ENCODE measurements around the gene GALNT2.

Gene GALNT2

GRCh38 chr1:230052018-230052417 lies 15.0 kb upstream of the GALNT2 start:
- no peaks in the 10 kb centered on the region for H3K27me3 ChIP-seq (ENCODE audit: control insufficient read depth, insufficient read depth, low read length)
- H3K4me3 ChIP-seq (ENCODE audit: low read depth, low read length) = no peak overlapping the region
- H3K4me1 ChIP-seq (ENCODE audit: control insufficient read depth, insufficient read depth, low read length) = peaks cover 5% of the 10 kb centered on the region; the same call in 1 of the 2 replicates
- H3K36me3 ChIP-seq (ENCODE audit: control insufficient read depth, insufficient read depth, low read length) = no peaks in the 10 kb centered on the region
- no peaks in the 10 kb centered on the region for H3K9me3 ChIP-seq (ENCODE audit: control insufficient read depth, insufficient read depth, low read length)
- H3K9ac ChIP-seq (ENCODE audit: low read depth, low read length) = no peak overlapping the region
- no peak overlapping the region for H3K27ac ChIP-seq (ENCODE audit: low read depth, low read length)

- no peaks in the 10 kb centered on the region for H3K27me3 ChIP-seq (ENCODE audit: control insufficient read depth, insufficient read depth, low read length)
- no peak overlapping the region for H3K27ac ChIP-seq (ENCODE audit: low read depth, low read length)
- no peak overlapping the region for H3K4me3 ChIP-seq (ENCODE audit: low read depth, low read length)
- H3K36me3 ChIP-seq (ENCODE audit: control insufficient read depth, insufficient read depth, low read length) = no peaks in the 10 kb centered on the region
- no peaks in the 10 kb centered on the region for H3K9me3 ChIP-seq (ENCODE audit: control insufficient read depth, insufficient read depth, low read length)
- H3K4me1 ChIP-seq (ENCODE audit: control insufficient read depth, insufficient read depth, low read length) = no peaks in the 10 kb centered on the region
- no peak overlapping the region for H3K9ac ChIP-seq (ENCODE audit: low read depth, low read length)
Observed at GRCh38 chr1:230052665-230053064, 14.4 kb upstream of the GALNT2 start.

GRCh38 chr1:230054092-230054749 lies 12.8 kb upstream of the GALNT2 start:
- Histone ChIP-seq H3K36me3 (ENCODE audit: control insufficient read depth, insufficient read depth, low read length) (no peaks in the 10 kb centered on the region), H3K9ac (ENCODE audit: low read depth, low read length) (no peak overlapping the region), H3K4me1 (ENCODE audit: control insufficient read depth, insufficient read depth, low read length) (no peaks in the 10 kb centered on the region), H3K27me3 (ENCODE audit: control insufficient read depth, insufficient read depth, low read length) (no peaks in the 10 kb centered on the region), H3K27ac (ENCODE audit: low read depth, low read length) (no peak overlapping the region), H3K9me3 (ENCODE audit: control insufficient read depth, insufficient read depth, low read length) (no peaks in the 10 kb centered on the region), H3K4me3 (ENCODE audit: low read depth, low read length) (no peak overlapping the region)

GRCh38 chr1:230056098-230056497 lies 10.9 kb upstream of the GALNT2 start:
- Histone ChIP-seq H3K4me3 (ENCODE audit: low read depth, low read length) (no peak overlapping the region), H3K4me1 (ENCODE audit: control insufficient read depth, insufficient read depth, low read length) (no peaks in the 10 kb centered on the region), H3K9me3 (ENCODE audit: control insufficient read depth, insufficient read depth, low read length) (no peaks in the 10 kb centered on the region), H3K9ac (ENCODE audit: low read depth, low read length) (no peak overlapping the region), H3K27ac (ENCODE audit: low read depth, low read length) (no peak overlapping the region), H3K27me3 (ENCODE audit: control insufficient read depth, insufficient read depth, low read length) (no peaks in the 10 kb centered on the region), H3K36me3 (ENCODE audit: control insufficient read depth, insufficient read depth, low read length) (no peaks in the 10 kb centered on the region)

- Histone ChIP-seq H3K27me3 (ENCODE audit: control insufficient read depth, insufficient read depth, low read length) (no peaks in the 10 kb centered on the region), H3K4me1 (ENCODE audit: control insufficient read depth, insufficient read depth, low read length) (no peaks in the 10 kb centered on the region), H3K4me3 (ENCODE audit: low read depth, low read length) (no peak overlapping the region), H3K27ac (ENCODE audit: low read depth, low read length) (no peak overlapping the region), H3K9me3 (ENCODE audit: control insufficient read depth, insufficient read depth, low read length) (0 out of 2 replicates have a peak, but pooled peaks cover 1% of the 10 kb centered on the region), H3K9ac (ENCODE audit: low read depth, low read length) (no peak overlapping the region), H3K36me3 (ENCODE audit: control insufficient read depth, insufficient read depth, low read length) (no peaks in the 10 kb centered on the region)
Observed at GRCh38 chr1:230057100-230057499, 9.9 kb upstream of the GALNT2 start.

GRCh38 chr1:230057681-230058565 lies 9.1 kb upstream of the GALNT2 start:
- Histone ChIP-seq H3K4me1 (ENCODE audit: control insufficient read depth, insufficient read depth, low read length) (no peaks in the 10 kb centered on the region), H3K9me3 (ENCODE audit: control insufficient read depth, insufficient read depth, low read length) (peaks cover 8% of the 10 kb centered on the region; the same call in 1 of the 2 replicates), H3K9ac (ENCODE audit: low read depth, low read length) (no peak overlapping the region), H3K27ac (ENCODE audit: low read depth, low read length) (no peak overlapping the region), H3K36me3 (ENCODE audit: control insufficient read depth, insufficient read depth, low read length) (no peaks in the 10 kb centered on the region), H3K27me3 (ENCODE audit: control insufficient read depth, insufficient read depth, low read length) (no peaks in the 10 kb centered on the region), H3K4me3 (ENCODE audit: low read depth, low read length) (no peak overlapping the region)

GRCh38 chr1:230058626-230059025 lies 8.4 kb upstream of the GALNT2 start:
- H3K27me3 ChIP-seq (ENCODE audit: control insufficient read depth, insufficient read depth, low read length) = no peaks in the 10 kb centered on the region
- no peaks in the 10 kb centered on the region for H3K4me1 ChIP-seq (ENCODE audit: control insufficient read depth, insufficient read depth, low read length)
- H3K4me3 ChIP-seq (ENCODE audit: low read depth, low read length) = no peak overlapping the region
- H3K9me3 ChIP-seq (ENCODE audit: control insufficient read depth, insufficient read depth, low read length) = peaks cover 8% of the 10 kb centered on the region; the same call in 1 of the 2 replicates
- no peaks in the 10 kb centered on the region for H3K36me3 ChIP-seq (ENCODE audit: control insufficient read depth, insufficient read depth, low read length)
- no peak overlapping the region for H3K27ac ChIP-seq (ENCODE audit: low read depth, low read length)
- no peak overlapping the region for H3K9ac ChIP-seq (ENCODE audit: low read depth, low read length)

GRCh38 chr1:230061801-230062200 lies 5.2 kb upstream of the GALNT2 start:
- H3K9me3 ChIP-seq (ENCODE audit: control insufficient read depth, insufficient read depth, low read length) = peaks cover 8% of the 10 kb centered on the region; the same call in 1 of the 2 replicates
- no peak overlapping the region for H3K27ac ChIP-seq (ENCODE audit: low read depth, low read length)
- no peak overlapping the region for H3K4me3 ChIP-seq (ENCODE audit: low read depth, low read length)
- H3K36me3 ChIP-seq (ENCODE audit: control insufficient read depth, insufficient read depth, low read length) = no peaks in the 10 kb centered on the region
- H3K27me3 ChIP-seq (ENCODE audit: control insufficient read depth, insufficient read depth, low read length) = no peaks in the 10 kb centered on the region
- H3K9ac ChIP-seq (ENCODE audit: low read depth, low read length) = no peak overlapping the region
- peaks cover 5% of the 10 kb centered on the region; the same call in 1 of the 2 replicates for H3K4me1 ChIP-seq (ENCODE audit: control insufficient read depth, insufficient read depth, low read length)

GRCh38 chr1:230062521-230062920 lies 4.5 kb upstream of the GALNT2 start:
- H3K4me1 ChIP-seq (ENCODE audit: control insufficient read depth, insufficient read depth, low read length) = peaks cover 5% of the 10 kb centered on the region; the same call in 1 of the 2 replicates
- peaks cover 8% of the 10 kb centered on the region; the same call in 1 of the 2 replicates for H3K9me3 ChIP-seq (ENCODE audit: control insufficient read depth, insufficient read depth, low read length)
- no peaks in the 10 kb centered on the region for H3K36me3 ChIP-seq (ENCODE audit: control insufficient read depth, insufficient read depth, low read length)
- H3K27me3 ChIP-seq (ENCODE audit: control insufficient read depth, insufficient read depth, low read length) = no peaks in the 10 kb centered on the region
- H3K4me3 ChIP-seq (ENCODE audit: low read depth, low read length) = no peak overlapping the region
- H3K9ac ChIP-seq (ENCODE audit: low read depth, low read length) = no peak overlapping the region
- H3K27ac ChIP-seq (ENCODE audit: low read depth, low read length) = no peak overlapping the region

- Histone ChIP-seq H3K4me1 (ENCODE audit: control insufficient read depth, insufficient read depth, low read length) (peaks cover 16% of the 10 kb centered on the region), H3K27me3 (ENCODE audit: control insufficient read depth, insufficient read depth, low read length) (peaks cover 13% of the 10 kb centered on the region), H3K27ac (ENCODE audit: low read depth, low read length) (no peak overlapping the region), H3K4me3 (ENCODE audit: low read depth, low read length) (no peak overlapping the region), H3K9me3 (ENCODE audit: control insufficient read depth, insufficient read depth, low read length) (peaks cover 8% of the 10 kb centered on the region; the same call in 1 of the 2 replicates), H3K36me3 (ENCODE audit: control insufficient read depth, insufficient read depth, low read length) (no peaks in the 10 kb centered on the region), H3K9ac (ENCODE audit: low read depth, low read length) (no peak overlapping the region)
Observed at GRCh38 chr1:230064283-230064682, 2.8 kb upstream of the GALNT2 start.

GRCh38 chr1:230065161-230065560 lies 1.9 kb upstream of the GALNT2 start:
- Histone ChIP-seq H3K4me3 (ENCODE audit: low read depth, low read length) (no peak overlapping the region), H3K9me3 (ENCODE audit: control insufficient read depth, insufficient read depth, low read length) (peaks cover 8% of the 10 kb centered on the region; the same call in 1 of the 2 replicates), H3K27ac (ENCODE audit: low read depth, low read length) (no peak overlapping the region), H3K9ac (ENCODE audit: low read depth, low read length) (no peak overlapping the region), H3K27me3 (ENCODE audit: control insufficient read depth, insufficient read depth, low read length) (peaks cover 14% of the 10 kb centered on the region), H3K4me1 (ENCODE audit: control insufficient read depth, insufficient read depth, low read length) (peaks cover 20% of the 10 kb centered on the region), H3K36me3 (ENCODE audit: control insufficient read depth, insufficient read depth, low read length) (no peaks in the 10 kb centered on the region)
